Common myeloid progenitor, CD34-positive (primary cell): ENCODE data around the gene MEIS2.

ENCODE experiments used
- CTCF ChIA-PET: fragments of 350-600 bp; sonication (Branson Sonifier 250); formaldehyde crosslinking; loops from one replicate; lab custom pipeline; 2021; ENCODE audit warnings: antibody characterized with exemption; lab: Charles Lee
- POLR2A ChIA-PET: fragments of 350-600 bp; sonication (Branson Sonifier 250); formaldehyde crosslinking; loops from one replicate; lab custom pipeline; 2021; ENCODE audit warnings: antibody characterized with exemption; lab: Charles Lee
- DNase-seq, 3 donors: peaks; one replicate each; pipeline versions ENCODE4 v3.0.0 to v3.0.0-alpha.2; 2013
- H3K27ac ChIP-seq, 2 experiments: 1 replicate in 1 of 2; 2 replicates in 1 of 2; pipeline ENCODE4 v1.7.0; 2013; ENCODE audit warnings: inconsistent platforms in 2 of 2, low read length in 2 of 2, mild to moderate bottlenecking in 2 of 2, low read depth in 1 of 2, moderate library complexity in 1 of 2; ENCODE audit not compliant: severe bottlenecking in 2 of 2, insufficient read depth in 1 of 2, poor library complexity in 1 of 2
- H3K27me3 ChIP-seq, 5 experiments: replicated peaks in 2 of 5; 1 replicate in 3 of 5; 2 replicates in 2 of 5; pipeline versions ENCODE4 v1.6.1 to v1.7.0; 2013; ENCODE audit warnings: low read length in 4 of 5, mild to moderate bottlenecking in 2 of 5, moderate library complexity in 2 of 5, inconsistent platforms in 1 of 5; ENCODE audit not compliant: insufficient read depth in 5 of 5, control insufficient read depth in 4 of 5
- H3K36me3 ChIP-seq, 4 experiments: 1 replicate in 2 of 4; 2 replicates in 2 of 4; pipeline versions ENCODE4 v1.6.1 to v1.7.0; 2013; ENCODE audit warnings: low read length in 3 of 4, control low read depth in 1 of 4, mild to moderate bottlenecking in 1 of 4; ENCODE audit not compliant: control insufficient read depth in 4 of 4, insufficient read depth in 4 of 4
- H3K4me1 ChIP-seq, 4 experiments: 1 replicate in 3 of 4; 2 replicates in 1 of 4; pipeline versions ENCODE4 v1.6.1 to v1.7.1; 2013; ENCODE audit warnings: low read length in 3 of 4, mild to moderate bottlenecking in 3 of 4, control low read depth in 1 of 4, inconsistent platforms in 1 of 4, moderate library complexity in 1 of 4; ENCODE audit not compliant: control insufficient read depth in 4 of 4, insufficient read depth in 4 of 4; ENCODE audit errors: control extremely low read depth in 1 of 4
- H3K4me3 ChIP-seq, 7 experiments: 1 replicate in 4 of 7; 2 replicates in 3 of 7; pipeline versions ENCODE4 v1.5.1 to v1.7.0; 2013; ENCODE audit warnings: mild to moderate bottlenecking in 7 of 7, low read length in 6 of 7, moderate library complexity in 6 of 7, inconsistent platforms in 2 of 7, low read depth in 2 of 7, control low read depth in 1 of 7; ENCODE audit not compliant: insufficient read depth in 4 of 7, control insufficient read depth in 1 of 7; ENCODE audit errors: extremely low read depth in 1 of 7
- H3K9me3 ChIP-seq, 5 experiments: 1 replicate in 4 of 5; 2 replicates in 1 of 5; pipeline versions ENCODE4 v1.6.1 to v1.7.1; 2013; ENCODE audit warnings: low read length in 4 of 5, mild to moderate bottlenecking in 2 of 5, inconsistent platforms in 1 of 5, low read depth in 1 of 5, moderate library complexity in 1 of 5; ENCODE audit not compliant: control insufficient read depth in 4 of 5, insufficient read depth in 2 of 5; ENCODE audit errors: control extremely low read depth in 1 of 5
- WGBS: methylation state at CpG from one replicate; pipeline ENCODE4 v1.1.5; 2013; ENCODE audit not compliant: insufficient coverage; 5-methylcytosine and 5-hydroxymethylcytosine counted together

The MEIS2 gene

GRCh38 chr15:37014137-37014536 lies 86.2 kb downstream of the MEIS2 start:
- no peak for DNase-seq

GRCh38 chr15:37010595-37010994 lies 89.8 kb downstream of the MEIS2 start:
- DNase-seq: no peak
- no peaks in the 10 kb centered on the region for H3K9me3 ChIP-seq
- ChIA-PET CTCF (no interaction called here), POLR2A (no interaction called here)
- H3K27me3 ChIP-seq: peaks cover 0 to 1% (median 0%) of the 10 kb centered on the region in 5 experiments
- no peak overlapping the region for H3K4me3 ChIP-seq
- 100% methylated on average over 4 of the region's 7 CpGs for WGBS
- no peak overlapping the region for H3K27ac ChIP-seq
- H3K4me1 ChIP-seq: no peaks in the 10 kb centered on the region
- no peaks in the 10 kb centered on the region for H3K36me3 ChIP-seq

More at GRCh38 chr15:37014137-37014536, 86.2 kb downstream of the MEIS2 start:
- ChIA-PET POLR2A (no interaction called here), CTCF (no interaction called here)
- H3K4me3 ChIP-seq: no peak overlapping the region
- WGBS: 83% methylated on average over 1 of the region's 2 CpGs
- H3K27me3 ChIP-seq: peaks cover 0 to 1% (median 0%) of the 10 kb centered on the region in 5 experiments
- H3K27ac ChIP-seq: no peak overlapping the region
- no peaks in the 10 kb centered on the region for H3K9me3 ChIP-seq
- no peaks in the 10 kb centered on the region for H3K36me3 ChIP-seq
- no peaks in the 10 kb centered on the region for H3K4me1 ChIP-seq

- CTCF ChIA-PET: no interaction called here
- POLR2A ChIA-PET: no interaction called here
Measured at GRCh38 chr15:37009288-37009687, 91.1 kb downstream of the MEIS2 start.

GRCh38 chr15:37008205-37008604 lies 92.1 kb downstream of the MEIS2 start:
- Histone ChIP-seq H3K27me3 (no peaks in the 10 kb centered on the region), H3K36me3 (no peaks in the 10 kb centered on the region), H3K4me1 (no peaks in the 10 kb centered on the region), H3K4me3 (no peak overlapping the region), H3K27ac (no peak overlapping the region), H3K9me3 (no peaks in the 10 kb centered on the region)
- ChIA-PET POLR2A (no interaction called here), CTCF (no interaction called here)
- no CpG with 5 or more reads among the region's 3 CpGs for WGBS
- no peak for DNase-seq

More at GRCh38 chr15:37009288-37009687, 91.1 kb downstream of the MEIS2 start:
- Histone ChIP-seq H3K4me3 (no peak overlapping the region), H3K36me3 (no peaks in the 10 kb centered on the region), H3K27me3 (peaks cover 0 to 1% (median 0%) of the 10 kb centered on the region in 5 experiments), H3K4me1 (no peaks in the 10 kb centered on the region), H3K9me3 (no peaks in the 10 kb centered on the region), H3K27ac (no peak overlapping the region)
- WGBS: no CpG with 5 or more reads among the region's 1 CpG
- DNase-seq: no peak

- no peaks in the 10 kb centered on the region for H3K4me1 ChIP-seq
- ChIA-PET CTCF (no interaction called here), POLR2A (no interaction called here)
- no peaks in the 10 kb centered on the region for H3K36me3 ChIP-seq
- no peaks in the 10 kb centered on the region for H3K27me3 ChIP-seq
- H3K4me3 ChIP-seq: no peak overlapping the region
- WGBS: no CpG with 5 or more reads among the region's 2 CpGs
- H3K9me3 ChIP-seq: no peaks in the 10 kb centered on the region
- DNase-seq: no peak
- H3K27ac ChIP-seq: no peak overlapping the region
Measured at GRCh38 chr15:37007301-37007700, 93.0 kb downstream of the MEIS2 start.

GRCh38 chr15:37004981-37005735 lies 95.2 kb downstream of the MEIS2 start:
- no peak overlapping the region for H3K4me3 ChIP-seq
- no peak overlapping the region for H3K27ac ChIP-seq
- WGBS: 97% methylated on average over 5 of the region's 8 CpGs
- no peaks in the 10 kb centered on the region for H3K36me3 ChIP-seq
- DNase-seq: no peak
- H3K4me1 ChIP-seq: no peaks in the 10 kb centered on the region
- no peaks in the 10 kb centered on the region for H3K9me3 ChIP-seq
- CTCF ChIA-PET: no interaction called here
- POLR2A ChIA-PET: no interaction called here
- no peaks in the 10 kb centered on the region for H3K27me3 ChIP-seq

GRCh38 chr15:37004373-37004869 lies 95.9 kb downstream of the MEIS2 start:
- no peaks in the 10 kb centered on the region for H3K9me3 ChIP-seq
- no peak for DNase-seq
- WGBS: 98% methylated on average over 4 of the region's 4 CpGs
- no peaks in the 10 kb centered on the region for H3K27me3 ChIP-seq
- H3K36me3 ChIP-seq: no peaks in the 10 kb centered on the region
- POLR2A ChIA-PET: no interaction called here
- no peaks in the 10 kb centered on the region for H3K4me1 ChIP-seq
- H3K27ac ChIP-seq: no peak overlapping the region
- CTCF ChIA-PET: no interaction called here
- H3K4me3 ChIP-seq: no peak overlapping the region
